Prostate gland (tissue), 2 donors: ENCODE measurements around the gene ME3. TPM values are rescaled to one million over a fixed set of nuclear protein-coding genes. Genes with fewer than 3 reads are reported as not detected.

Experiments
- DNase-seq: peaks from one replicate; pipeline ENCODE4 v3.0.0-alpha.2; 2019; ENCODE audit warnings: low spot score
- H3K27ac ChIP-seq, 2 donors: fragments of 200-600 bp; sonication (generic); 2 replicates each; pipeline ENCODE4 v1.5.1; 2017 to 2019
- H3K27me3 ChIP-seq: fragments of 200-600 bp; sonication (generic); replicated peaks from 2 replicates; pipeline ENCODE4 v1.5.1; 2019; ENCODE audit not compliant: insufficient read depth
- H3K36me3 ChIP-seq, 2 donors: fragments of 200-600 bp; sonication (generic); 1 replicate in 1 of 2; 2 replicates in 1 of 2; pipeline versions ENCODE4 v1.5.1 to v1.8.1; 2017 to 2019
- H3K4me1 ChIP-seq: fragments of 200-600 bp; sonication (generic); replicated peaks from 2 replicates; pipeline ENCODE4 v1.5.1; 2019
- H3K4me3 ChIP-seq, 2 donors: fragments of 200-600 bp; sonication (generic); 2 replicates each; pipeline ENCODE4 v1.5.1; 2017 to 2019
- H3K9me3 ChIP-seq: fragments of 200-600 bp; sonication (generic); 2 replicates; pipeline ENCODE4 v1.5.1; 2017
- POLR2A ChIP-seq: fragments of 450-650 bp; IDR thresholded peaks from one replicate; pipeline ENCODE4 v1.6.1; 2016; ENCODE audit warnings: antibody characterized with exemption, mild to moderate bottlenecking
- POLR2AphosphoS5 ChIP-seq: sonication (generic); formaldehyde crosslinking; IDR thresholded peaks from one replicate; pipeline ENCODE4 v1.6.1; 2017; ENCODE audit warnings: antibody characterized with exemption
- WGBS: methylation state at CpG from one replicate; pipeline ENCODE4 v1.1.5; 2018; 5-methylcytosine and 5-hydroxymethylcytosine counted together
- intact Hi-C: fragments of 100-400 bp; cut with DNase I; formaldehyde crosslinking; loops from one replicate; pipeline ENCODE4 v1.14.2; 2022
- total RNA-seq, 2 donors: library from RNA; depleted of rRNA; stranded (reverse); fragments of >200 nt; gene quantifications; one replicate each; pipeline ENCODE4 v1.1.0, GENCODE V29; 2016
- TF ChIP-seq, protein P1 (sequence below), 4 experiments: fragments of 200-600 bp in 2 of 4; fragments of 450-650 bp in 2 of 4; sonication (generic) in 2 of 4; IDR thresholded peaks; 1 replicate in 3 of 4; 2 replicates in 1 of 4; pipeline ENCODE4 v1.5.1; 2016 to 2019; ENCODE audit warnings: antibody characterized with exemption in 4 of 4, mild to moderate bottlenecking in 2 of 4, moderate library complexity in 2 of 4

Gene ME3
- total RNA-seq, 2 donors from 2014 or later, result 31.4 to 107 TPM

DNA sequence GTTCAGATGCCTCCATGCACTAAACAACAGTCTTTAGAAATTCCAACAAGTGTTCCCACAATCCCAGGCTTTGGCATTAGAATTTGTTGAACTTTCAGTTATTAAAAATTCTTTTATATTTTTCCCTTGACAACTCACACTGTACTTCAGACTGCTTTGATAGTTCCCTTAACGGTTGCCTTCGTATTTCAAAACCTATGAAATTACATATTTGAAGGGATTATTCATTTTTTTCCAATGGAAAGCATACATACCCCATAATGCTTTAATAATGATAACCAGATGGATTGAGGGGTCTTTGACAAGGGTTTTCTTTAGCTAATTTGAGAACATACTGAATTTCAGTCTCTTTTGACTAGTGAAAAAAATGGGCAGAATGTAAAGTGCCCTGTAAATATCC, 76.5 kb downstream of the ME3 start:
- intact Hi-C loops, result no loop called here
- no peaks in the 10 kb centered on the region for H3K9me3 ChIP-seq
- no peak overlapping the region for H3K27ac ChIP-seq
- TF ChIP-seq POLR2AphosphoS5 (no peak), POLR2A (no peak)
- TF ChIP-seq, protein P1, sequence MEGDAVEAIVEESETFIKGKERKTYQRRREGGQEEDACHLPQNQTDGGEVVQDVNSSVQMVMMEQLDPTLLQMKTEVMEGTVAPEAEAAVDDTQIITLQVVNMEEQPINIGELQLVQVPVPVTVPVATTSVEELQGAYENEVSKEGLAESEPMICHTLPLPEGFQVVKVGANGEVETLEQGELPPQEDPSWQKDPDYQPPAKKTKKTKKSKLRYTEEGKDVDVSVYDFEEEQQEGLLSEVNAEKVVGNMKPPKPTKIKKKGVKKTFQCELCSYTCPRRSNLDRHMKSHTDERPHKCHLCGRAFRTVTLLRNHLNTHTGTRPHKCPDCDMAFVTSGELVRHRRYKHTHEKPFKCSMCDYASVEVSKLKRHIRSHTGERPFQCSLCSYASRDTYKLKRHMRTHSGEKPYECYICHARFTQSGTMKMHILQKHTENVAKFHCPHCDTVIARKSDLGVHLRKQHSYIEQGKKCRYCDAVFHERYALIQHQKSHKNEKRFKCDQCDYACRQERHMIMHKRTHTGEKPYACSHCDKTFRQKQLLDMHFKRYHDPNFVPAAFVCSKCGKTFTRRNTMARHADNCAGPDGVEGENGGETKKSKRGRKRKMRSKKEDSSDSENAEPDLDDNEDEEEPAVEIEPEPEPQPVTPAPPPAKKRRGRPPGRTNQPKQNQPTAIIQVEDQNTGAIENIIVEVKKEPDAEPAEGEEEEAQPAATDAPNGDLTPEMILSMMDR (IDR thresholded peaks at IDR 0.05), result no peak
- no peaks in the 10 kb centered on the region for H3K27me3 ChIP-seq
- H3K4me3 ChIP-seq, result no peak overlapping the region
- no peaks in the 10 kb centered on the region for H3K36me3 ChIP-seq
- no peak for DNase-seq
- 98% methylated on average over 2 of the region's 2 CpGs for WGBS
- H3K4me1 ChIP-seq, result no peaks in the 10 kb centered on the region

DNA sequence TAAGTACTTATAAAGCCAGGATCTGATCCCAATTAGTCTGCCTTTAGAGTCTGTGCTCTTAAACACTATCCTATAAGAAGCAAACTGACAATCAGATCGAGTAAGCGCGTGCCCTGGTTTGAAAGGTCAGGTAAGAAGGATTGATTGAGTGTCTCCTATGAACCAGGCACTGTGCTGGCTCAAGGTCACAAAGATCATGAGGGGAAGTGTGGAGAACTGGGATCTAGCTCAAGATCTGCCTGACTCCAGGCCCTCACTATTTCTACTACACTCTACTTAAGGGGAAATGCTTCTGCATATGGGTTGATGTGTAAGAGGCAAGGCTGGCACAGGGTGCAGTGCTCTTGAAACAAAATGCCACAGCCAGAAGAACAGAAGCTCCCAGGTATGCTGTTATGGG, 77.0 kb downstream of the ME3 start:
- H3K4me3 ChIP-seq, result no peak overlapping the region
- no peaks in the 10 kb centered on the region for H3K27me3 ChIP-seq
- no peak overlapping the region for H3K27ac ChIP-seq
- H3K4me1 ChIP-seq, result no peaks in the 10 kb centered on the region
- TF ChIP-seq, protein P1 (IDR thresholded peaks at IDR 0.05), result no peak
- TF ChIP-seq POLR2A, result no peak
- no peak for TF ChIP-seq POLR2AphosphoS5
- intact Hi-C loops, result no loop called here
- 95% methylated on average over 3 of the region's 3 CpGs for WGBS
- H3K36me3 ChIP-seq, result no peaks in the 10 kb centered on the region
- H3K9me3 ChIP-seq, result no peaks in the 10 kb centered on the region
- no peak for DNase-seq

DNA sequence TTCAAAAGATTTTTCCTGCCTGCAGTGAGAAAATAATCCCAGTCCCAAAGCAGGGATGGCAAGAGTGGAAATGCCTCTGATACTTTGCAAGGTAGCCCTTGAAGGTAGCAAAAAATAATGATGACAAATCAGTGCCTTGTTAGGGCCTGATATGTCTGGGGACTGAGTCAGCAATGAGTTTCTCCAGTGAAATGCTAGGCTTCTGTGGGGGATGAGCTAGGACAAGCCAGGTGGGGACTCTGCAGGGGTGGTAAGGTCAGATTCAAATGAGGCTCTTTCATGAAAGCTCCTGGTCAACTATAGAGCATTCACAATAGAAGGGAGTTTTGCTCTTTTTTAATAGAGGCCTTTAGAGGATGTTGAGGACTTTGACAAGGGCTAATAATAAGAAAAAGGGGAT, 77.7 kb downstream of the ME3 start:
- TF ChIP-seq POLR2A (no peak), POLR2AphosphoS5 (no peak)
- TF ChIP-seq, protein P1 (IDR thresholded peaks at IDR 0.05), result no peak
- Histone ChIP-seq H3K27me3 (no peaks in the 10 kb centered on the region), H3K4me3 (no peak overlapping the region), H3K36me3 (no peaks in the 10 kb centered on the region), H3K4me1 (no peaks in the 10 kb centered on the region), H3K9me3 (no peaks in the 10 kb centered on the region), H3K27ac (no peak overlapping the region)
- DNase-seq, result no peak
- intact Hi-C loops, result no loop called here

DNA sequence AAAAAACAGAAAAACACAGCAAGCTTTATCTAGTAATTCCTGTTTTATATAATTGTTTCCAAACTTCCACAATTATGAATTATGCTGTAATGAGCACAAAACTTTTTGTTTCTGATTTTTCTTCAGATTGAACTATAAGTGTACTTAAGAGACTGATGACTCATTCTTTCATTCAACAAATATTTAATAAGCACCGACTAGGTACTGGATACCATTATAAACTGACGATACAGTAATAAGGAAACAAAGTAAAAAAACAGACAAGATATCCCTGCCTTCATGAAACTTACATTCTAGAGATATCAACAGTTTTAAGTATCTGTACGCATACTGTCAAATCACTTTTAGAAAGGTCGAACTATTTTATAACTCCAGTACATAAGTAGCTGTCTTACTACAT, 78.6 kb downstream of the ME3 start:
- DNase-seq, result no peak
- Histone ChIP-seq H3K4me3 (no peak overlapping the region), H3K4me1 (no peaks in the 10 kb centered on the region), H3K27ac (no peak overlapping the region), H3K27me3 (no peaks in the 10 kb centered on the region), H3K9me3 (no peaks in the 10 kb centered on the region), H3K36me3 (no peaks in the 10 kb centered on the region)
- intact Hi-C loops, result no loop called here
- WGBS, result 71% methylated on average over 4 of the region's 4 CpGs
- TF ChIP-seq POLR2AphosphoS5 (no peak), POLR2A (no peak)
- TF ChIP-seq, protein P1 (IDR thresholded peaks at IDR 0.05), result no peak

DNA sequence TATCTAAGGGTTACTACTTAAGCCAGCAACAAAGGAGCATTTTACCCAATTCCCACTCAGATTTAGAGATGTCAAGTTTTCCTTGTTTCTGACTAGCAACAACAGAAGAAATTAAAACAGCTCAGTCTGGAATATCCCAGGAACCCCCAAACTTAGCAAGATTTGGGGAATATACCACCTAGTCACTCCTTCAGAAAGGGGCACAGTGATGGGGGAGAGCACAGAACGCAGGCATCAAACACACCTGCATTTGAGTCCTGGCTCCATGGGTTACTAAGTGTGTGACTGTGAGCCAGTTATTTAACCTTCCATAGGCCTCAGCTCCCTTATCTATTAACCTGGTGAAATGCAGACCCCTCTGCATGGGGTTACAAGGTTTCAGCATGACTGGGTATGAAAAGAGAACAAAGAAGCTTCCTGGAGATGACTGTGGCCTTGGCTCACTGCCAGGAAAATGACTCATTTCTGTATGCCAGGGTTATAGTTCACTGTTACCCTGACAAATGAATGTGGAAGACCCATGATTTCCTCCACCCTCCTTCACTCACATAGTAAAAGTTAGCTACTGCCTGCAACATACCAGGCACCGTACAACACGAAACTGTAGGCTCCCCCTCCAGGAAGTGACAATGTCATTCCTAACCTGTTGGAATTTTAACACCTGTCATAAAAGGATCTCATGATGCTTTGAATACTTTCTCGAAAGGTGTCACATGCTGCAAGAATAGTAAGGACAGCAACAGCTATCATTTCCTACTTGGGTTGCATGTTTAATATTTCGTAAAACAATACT, 79.6 kb downstream of the ME3 start:
- Histone ChIP-seq H3K9me3 (no peaks in the 10 kb centered on the region), H3K27me3 (no peaks in the 10 kb centered on the region), H3K4me3 (no peak overlapping the region), H3K36me3 (no peaks in the 10 kb centered on the region), H3K4me1 (no peaks in the 10 kb centered on the region), H3K27ac (no peak overlapping the region)
- TF ChIP-seq, protein P1 (IDR thresholded peaks at IDR 0.05), result no peak
- no peak for TF ChIP-seq POLR2A
- TF ChIP-seq POLR2AphosphoS5, result no peak
- intact Hi-C loops, result no loop called here
- DNase-seq, result no peak
- 78% methylated on average over 5 of the region's 5 CpGs for WGBS
